Activated CD4-positive, alpha-beta T cell treated with anti-CD3 and anti-CD28 coated beads, Interleukin-10, Interleukin-2, amounts not matched to agents 100 ng/mL and 50 ng/mL, durations not matched to agents 16 hours and 8 hours (primary cell): ENCODE measurements around the gene ARHGAP30.
"Not testable (repeated sequence)": the region's sequence is repeated elsewhere in the genome, so short reads cannot be mapped to it uniquely, and the experiment has no call there.

ENCODE experiments used
- DNase-seq: peaks from one replicate; pipeline ENCODE4 v3.0.0-alpha.2; 2020

ARHGAP30 gene, protein sequence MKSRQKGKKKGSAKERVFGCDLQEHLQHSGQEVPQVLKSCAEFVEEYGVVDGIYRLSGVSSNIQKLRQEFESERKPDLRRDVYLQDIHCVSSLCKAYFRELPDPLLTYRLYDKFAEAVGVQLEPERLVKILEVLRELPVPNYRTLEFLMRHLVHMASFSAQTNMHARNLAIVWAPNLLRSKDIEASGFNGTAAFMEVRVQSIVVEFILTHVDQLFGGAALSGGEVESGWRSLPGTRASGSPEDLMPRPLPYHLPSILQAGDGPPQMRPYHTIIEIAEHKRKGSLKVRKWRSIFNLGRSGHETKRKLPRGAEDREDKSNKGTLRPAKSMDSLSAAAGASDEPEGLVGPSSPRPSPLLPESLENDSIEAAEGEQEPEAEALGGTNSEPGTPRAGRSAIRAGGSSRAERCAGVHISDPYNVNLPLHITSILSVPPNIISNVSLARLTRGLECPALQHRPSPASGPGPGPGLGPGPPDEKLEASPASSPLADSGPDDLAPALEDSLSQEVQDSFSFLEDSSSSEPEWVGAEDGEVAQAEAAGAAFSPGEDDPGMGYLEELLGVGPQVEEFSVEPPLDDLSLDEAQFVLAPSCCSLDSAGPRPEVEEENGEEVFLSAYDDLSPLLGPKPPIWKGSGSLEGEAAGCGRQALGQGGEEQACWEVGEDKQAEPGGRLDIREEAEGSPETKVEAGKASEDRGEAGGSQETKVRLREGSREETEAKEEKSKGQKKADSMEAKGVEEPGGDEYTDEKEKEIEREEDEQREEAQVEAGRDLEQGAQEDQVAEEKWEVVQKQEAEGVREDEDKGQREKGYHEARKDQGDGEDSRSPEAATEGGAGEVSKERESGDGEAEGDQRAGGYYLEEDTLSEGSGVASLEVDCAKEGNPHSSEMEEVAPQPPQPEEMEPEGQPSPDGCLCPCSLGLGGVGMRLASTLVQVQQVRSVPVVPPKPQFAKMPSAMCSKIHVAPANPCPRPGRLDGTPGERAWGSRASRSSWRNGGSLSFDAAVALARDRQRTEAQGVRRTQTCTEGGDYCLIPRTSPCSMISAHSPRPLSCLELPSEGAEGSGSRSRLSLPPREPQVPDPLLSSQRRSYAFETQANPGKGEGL

DNA sequence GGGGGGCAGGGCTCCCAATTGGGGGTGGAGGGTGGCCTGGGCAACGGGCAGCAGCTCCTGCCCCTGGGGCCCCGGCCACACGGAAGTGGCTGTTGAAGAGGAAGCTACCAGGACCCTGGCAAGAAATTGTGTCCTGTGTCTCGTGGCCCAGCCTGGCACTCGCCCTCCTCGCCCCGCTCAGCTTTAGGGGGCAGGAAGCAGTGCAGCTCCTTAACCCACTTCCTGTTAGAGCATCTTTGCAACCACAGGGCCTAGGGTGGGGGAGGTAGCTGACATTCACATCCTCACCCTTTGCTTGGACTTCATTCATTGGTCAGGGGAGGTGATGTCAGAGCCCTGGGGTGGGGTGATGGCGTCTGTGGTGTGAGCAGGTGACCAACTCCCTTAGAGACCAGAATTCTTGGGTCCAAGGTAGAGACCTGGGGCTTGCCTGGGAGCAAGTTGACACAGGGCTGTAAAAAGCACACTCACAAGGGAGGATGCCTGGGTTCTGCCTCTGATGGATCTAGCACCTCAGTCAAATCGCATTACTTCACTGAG is at the start of gene ARHGAP30:
TSS of gene ARHGAP30 (minus strand) at position 161 of the 540 bp plus-strand sequence. CDS start 267 bp downstream, outside the sequence.
- peak; percentile 98 for DNase-seq

GRCh38 chr1:161117759-161118581 is 48.3 kb upstream of the ARHGAP30 start, which contains the start of the genes NIT1 and PFDN2:
Gene NIT1, plus strand, starts transcription at chr1:161118105. Its CDS starts 72 bp downstream, at chr1:161118177.
Gene PFDN2, minus strand, starts transcription at chr1:161118037. Its CDS starts 11 bp downstream, at chr1:161118026.
- DNase-seq = peak; percentile 91

- not testable (repeated sequence) for DNase-seq
These were observed 46.3 kb upstream of the ARHGAP30 start for GRCh38 chr1:161115961-161116360.

- DNase-seq = peak; percentile 84
These were observed 45.5 kb upstream of the ARHGAP30 start for GRCh38 chr1:161115132-161115711.

- DNase-seq = no peak
These were observed 44.9 kb upstream of the ARHGAP30 start for GRCh38 chr1:161114556-161114955.

DNA sequence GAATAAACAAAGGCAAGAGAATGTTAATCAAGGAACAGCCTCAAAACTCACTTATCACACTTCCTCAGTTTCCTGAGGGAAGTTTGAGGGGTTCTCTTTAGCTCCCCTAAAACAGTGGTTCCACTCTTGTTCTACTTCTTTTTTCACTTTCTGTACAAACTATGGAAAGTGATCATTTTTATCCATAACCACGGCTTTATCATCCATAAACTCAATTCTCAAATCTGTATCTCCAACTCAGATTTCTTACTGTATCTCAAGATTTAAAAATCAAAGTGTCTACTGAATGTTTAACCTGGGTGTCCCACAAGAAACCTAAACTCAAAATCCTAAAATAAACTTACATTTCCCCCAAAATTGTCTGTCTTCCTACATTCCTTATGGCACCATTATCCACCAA is 44.2 kb upstream of the ARHGAP30 start:
- no peak for DNase-seq

- DNase-seq = no peak
These were observed 41.8 kb upstream of the ARHGAP30 start for GRCh38 chr1:161111527-161111926.

- no peak for DNase-seq
These were observed 41.4 kb upstream of the ARHGAP30 start for GRCh38 chr1:161111117-161111516.

GRCh38 chr1:161106431-161106830 is 36.7 kb upstream of the ARHGAP30 start:
- DNase-seq = no peak

DNA sequence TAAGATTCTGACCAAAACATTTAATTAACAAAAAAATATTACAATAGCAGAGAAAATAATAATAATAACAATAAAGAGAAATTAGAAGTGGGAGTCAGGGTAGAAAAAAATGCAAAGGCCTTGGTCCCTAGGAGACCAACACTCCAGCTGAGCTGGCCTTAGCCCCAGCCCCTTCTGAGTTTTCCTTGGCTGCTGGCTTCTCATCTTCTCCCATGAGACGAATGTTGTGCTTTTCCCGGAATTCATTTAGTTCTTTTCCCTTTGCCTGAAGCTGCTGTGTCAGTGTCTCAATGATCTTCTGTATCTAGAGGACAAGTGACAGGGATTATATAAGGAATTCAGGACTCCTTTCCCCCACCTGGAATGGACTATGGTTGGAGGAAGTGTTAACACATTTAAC is 30.9 kb upstream of the ARHGAP30 start:
- no peak for DNase-seq

DNA sequence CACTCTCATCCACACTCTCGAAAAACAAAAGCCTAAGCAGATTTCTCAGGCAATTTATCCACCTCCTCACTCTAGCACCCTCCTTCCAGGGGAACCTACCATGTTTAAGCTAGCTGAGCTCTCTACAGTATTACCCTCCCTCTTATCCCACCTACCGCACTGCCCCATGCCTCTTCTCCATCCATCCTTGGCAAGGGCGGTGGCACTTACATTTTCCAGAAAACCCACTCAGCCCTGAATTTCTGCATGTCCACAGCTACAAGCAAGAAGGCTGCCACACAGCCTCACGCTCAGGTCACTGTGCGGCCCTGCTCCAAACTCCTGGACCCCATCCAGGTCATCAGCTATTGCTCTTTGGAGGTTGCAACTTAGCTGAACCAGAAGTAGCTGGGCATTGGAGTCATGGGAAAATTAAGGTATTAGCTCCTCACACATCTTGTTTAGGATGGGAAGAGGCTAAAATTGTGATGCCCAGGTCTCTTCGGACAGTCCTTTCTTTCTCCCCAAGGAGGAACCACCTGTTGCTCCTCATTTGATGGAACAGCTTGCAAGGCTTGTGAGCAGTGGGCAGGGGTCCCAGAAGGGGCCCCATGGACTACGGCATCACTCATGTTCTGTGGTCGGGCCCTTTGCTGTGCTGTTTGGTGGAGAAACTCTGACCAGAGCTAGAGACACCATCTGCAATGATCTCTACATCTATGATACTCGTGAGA is 29.6 kb upstream of the ARHGAP30 start:
- DNase-seq = no peak

GRCh38 chr1:161098210-161099068 is 28.7 kb upstream of the ARHGAP30 start, which contains the start of gene KLHDC9:
Gene KLHDC9, plus strand, starts transcription at chr1:161098361. Its CDS starts 175 bp downstream, at chr1:161098536.
- DNase-seq = peak; percentile 90

- no peak for DNase-seq
These were observed 26.8 kb upstream of the ARHGAP30 start for GRCh38 chr1:161096530-161096929.

GRCh38 chr1:161096015-161096414 is 26.3 kb upstream of the ARHGAP30 start:
- no peak for DNase-seq

- DNase-seq = no peak
These were observed 25.5 kb upstream of the ARHGAP30 start for GRCh38 chr1:161095230-161095629.

GRCh38 chr1:161094481-161094880 is 24.8 kb upstream of the ARHGAP30 start:
- no peak for DNase-seq

GRCh38 chr1:161092621-161093028 is 22.9 kb upstream of the ARHGAP30 start:
- peak; percentile 56 for DNase-seq

- DNase-seq = no peak
These were observed 22.3 kb upstream of the ARHGAP30 start for GRCh38 chr1:161091796-161092507.

GRCh38 chr1:161091093-161091492 is 21.4 kb upstream of the ARHGAP30 start:
- no peak for DNase-seq
